DOHH2 (cell line): ENCODE data around the gene NBPF11.
"Not testable (repeated sequence)": the region's sequence is repeated elsewhere in the genome, so short reads cannot be mapped to it uniquely, and the experiment has no call there.

ENCODE experiments used
- CTCF ChIP-seq: fragments of 200-600 bp; sonication (generic); IDR thresholded peaks from one replicate; pipeline ENCODE4 v1.5.1; 2014; ENCODE audit warnings: antibody characterized with exemption, mild to moderate bottlenecking, low read depth, low read length; ENCODE audit not compliant: poor library complexity, severe bottlenecking
- EZH2phosphoT487 ChIP-seq: fragments of 200-600 bp; sonication (generic); IDR thresholded peaks from 2 replicates; pipeline ENCODE4 v1.6.1; 2017; ENCODE audit warnings: borderline replicate concordance, mild to moderate bottlenecking, antibody characterized with exemption, low read length, moderate library complexity, mixed read lengths

GRCh38 chr1:148073392-148073791 lies 78.7 kb downstream of the NBPF11 start:
- TF ChIP-seq CTCF, EZH2phosphoT487: not testable (repeated sequence)
